Endodermal cell (in vitro differentiated cells): Measurements from ENCODE around the gene ICA1. TPM values are rescaled to one million over a fixed set of nuclear protein-coding genes. Genes with fewer than 3 reads are reported as not detected.
A peak's percentile ranks its signal among the peaks of the same experiment; 100 is the strongest.

ENCODE experiments used
- DNase-seq: peaks from one replicate; pipeline ENCODE4 v3.0.0-alpha.2; 2017
- H3K27ac ChIP-seq: 2 replicates; pipeline ENCODE4 v1.5.1; 2013; ENCODE audit warnings: mild to moderate bottlenecking, low read depth, low read length, moderate library complexity
- H3K27me3 ChIP-seq: 2 replicates; pipeline ENCODE4 v1.6.1; 2013; ENCODE audit warnings: mild to moderate bottlenecking, low read length, moderate library complexity; ENCODE audit not compliant: insufficient read depth, control insufficient read depth, poor library complexity, severe bottlenecking
- H3K36me3 ChIP-seq: 2 replicates; pipeline ENCODE4 v1.7.0; 2013; ENCODE audit warnings: mild to moderate bottlenecking, low read length, moderate library complexity; ENCODE audit not compliant: control insufficient read depth, insufficient read depth
- H3K4me1 ChIP-seq: one replicate; pipeline ENCODE4 v1.7.0; 2013; ENCODE audit warnings: low read length; ENCODE audit not compliant: control insufficient read depth, insufficient read depth
- H3K4me3 ChIP-seq: 2 replicates; pipeline ENCODE4 v1.5.1; 2013; ENCODE audit warnings: mild to moderate bottlenecking, low read length, moderate library complexity
- H3K9ac ChIP-seq: 2 replicates; pipeline ENCODE4 v1.6.1; 2013; ENCODE audit warnings: mild to moderate bottlenecking, low read length, moderate library complexity; ENCODE audit not compliant: poor library complexity, severe bottlenecking; ENCODE audit errors: extremely low read depth
- H3K9me3 ChIP-seq: 2 replicates; pipeline ENCODE4 v1.6.1; 2013; ENCODE audit warnings: mild to moderate bottlenecking, low read length, moderate library complexity; ENCODE audit not compliant: control insufficient read depth
- H3K27ac Mint-ChIP-seq: 2 replicates; pipeline ENCODE4 v1.8.0; 2020; ENCODE audit warnings: mixed read lengths
- H3K27me3 Mint-ChIP-seq: 2 replicates; pipeline ENCODE4 v1.8.0; 2021; ENCODE audit warnings: mild to moderate bottlenecking, mixed read lengths; ENCODE audit not compliant: insufficient read depth
- H3K36me3 Mint-ChIP-seq: 2 replicates; pipeline ENCODE4 v1.8.0; 2020; ENCODE audit warnings: low read depth, mixed read lengths
- H3K4me1 Mint-ChIP-seq: 2 replicates; pipeline ENCODE4 v1.8.0; 2020; ENCODE audit warnings: mixed read lengths
- H3K4me3 Mint-ChIP-seq: 2 replicates; pipeline ENCODE4 v1.8.0; 2020; ENCODE audit warnings: mild to moderate bottlenecking, moderate library complexity, mixed read lengths
- H3K9me3 Mint-ChIP-seq: 2 replicates; pipeline ENCODE4 v1.8.0; 2020; ENCODE audit warnings: mild to moderate bottlenecking, mixed read lengths
- CTCF ChIP-seq: fragments of 200-600 bp; sonication (generic); conservative IDR thresholded peaks from 2 replicates; pipeline ENCODE4 v1.5.0; 2021; ENCODE audit warnings: antibody characterized with exemption, mild to moderate bottlenecking
- WGBS, 2 experiments: methylation state at CpG; one replicate each; pipeline versions ENCODE4 v1.1.5 to v1.1.7; 2013; ENCODE audit warnings: missing lambda C conversion rate in 2 of 2, mixed read lengths in 1 of 2; ENCODE audit not compliant: insufficient coverage in 1 of 2, insufficient read length in 1 of 2; 5-methylcytosine and 5-hydroxymethylcytosine counted together
- total RNA-seq, 2 donors: library from RNA; stranded (reverse); fragmentation: NEBNext Ultra II Directional in 1 of 2; extraction: Animal tissue kit (Norgen Biotek cat#: 25700) in 1 of 2; gene quantifications; 2 replicates in 1 of 2; 3 replicates in 1 of 2; pipeline ENCODE4 v1.2.1, GENCODE V29; 2021

The ICA1 gene
- total RNA-seq, 2 donors from 2014 or later = 25.0 to 50.2 TPM

DNA sequence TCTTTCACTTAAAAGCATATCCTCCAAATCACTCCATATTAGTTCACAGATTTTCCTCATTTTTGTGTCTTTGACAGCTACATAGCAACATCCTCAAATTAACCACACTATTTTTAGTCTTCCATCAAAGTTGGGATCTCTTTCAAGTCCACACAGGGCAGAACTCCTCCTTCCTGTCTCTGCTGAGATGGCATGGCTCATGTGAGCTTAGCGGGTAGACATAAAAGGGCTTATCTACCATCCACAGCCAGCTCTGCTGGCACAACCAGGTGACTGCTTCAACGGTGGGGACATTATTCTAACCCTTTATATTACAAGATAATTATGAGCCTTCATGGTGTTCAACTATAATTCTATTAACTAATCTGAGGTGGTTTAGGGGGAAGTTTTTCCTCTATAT lies 35.5 kb downstream of the ICA1 start:
- WGBS, 2 experiments = 100% methylated on average over 1 to 2 of the region's 2 CpGs
- no peak for DNase-seq

GRCh38 chr7:8221567-8221966 lies 40.4 kb downstream of the ICA1 start:
- no peak overlapping the region for H3K4me3 ChIP-seq
- Mint-ChIP-seq H3K4me3 (no peak overlapping the region), H3K27ac (peak overlapping the region; percentile 65)

More for the DNA sequence above, 35.5 kb downstream of the ICA1 start:
- H3K9me3 ChIP-seq = no peaks in the 10 kb centered on the region
- H3K27ac ChIP-seq = no peak overlapping the region
- no peak overlapping the region for H3K4me3 ChIP-seq
- no peaks in the 10 kb centered on the region for H3K27me3 ChIP-seq
- H3K4me1 Mint-ChIP-seq = peaks cover 7% of the 10 kb centered on the region
- H3K9ac ChIP-seq = no peak overlapping the region
- H3K4me3 Mint-ChIP-seq = no peak overlapping the region
- H3K4me1 ChIP-seq = no peaks in the 10 kb centered on the region
- H3K27me3 Mint-ChIP-seq = no peaks in the 10 kb centered on the region
- H3K27ac Mint-ChIP-seq = no peak overlapping the region
- peaks cover 3% of the 10 kb centered on the region for H3K36me3 Mint-ChIP-seq
- no peaks in the 10 kb centered on the region for H3K36me3 ChIP-seq
- no peak for TF ChIP-seq CTCF
- H3K9me3 Mint-ChIP-seq = no peaks in the 10 kb centered on the region

GRCh38 chr7:8221101-8221495 lies 40.9 kb downstream of the ICA1 start:
- Mint-ChIP-seq H3K4me3 (no peak overlapping the region), H3K27ac (peak overlapping the region; percentile 65), H3K4me1 (peaks cover 9% of the 10 kb centered on the region), H3K27me3 (no peaks in the 10 kb centered on the region), H3K36me3 (no peaks in the 10 kb centered on the region), H3K9me3 (no peaks in the 10 kb centered on the region)
- Histone ChIP-seq H3K9ac (no peak overlapping the region), H3K27ac (peak overlapping the region; percentile 89), H3K4me3 (no peak overlapping the region), H3K36me3 (no peaks in the 10 kb centered on the region), H3K9me3 (no peaks in the 10 kb centered on the region), H3K4me1 (no peaks in the 10 kb centered on the region), H3K27me3 (no peaks in the 10 kb centered on the region)
- TF ChIP-seq CTCF = no peak
- no peak for DNase-seq
- WGBS, 2 experiments = 83 to 84% methylated on average over 5 of the region's 5 CpGs

More at GRCh38 chr7:8221567-8221966, 40.4 kb downstream of the ICA1 start:
- no peak overlapping the region for H3K9ac ChIP-seq
- no peaks in the 10 kb centered on the region for H3K36me3 ChIP-seq
- Mint-ChIP-seq H3K9me3 (no peaks in the 10 kb centered on the region), H3K27me3 (no peaks in the 10 kb centered on the region), H3K4me1 (peaks cover 9% of the 10 kb centered on the region), H3K36me3 (no peaks in the 10 kb centered on the region)
- WGBS, 2 experiments = 50 to 75% methylated on average over 5 of the region's 5 CpGs
- H3K27me3 ChIP-seq = no peaks in the 10 kb centered on the region
- H3K4me1 ChIP-seq = no peaks in the 10 kb centered on the region
- no peak for TF ChIP-seq CTCF
- peak overlapping the region; percentile 89 for H3K27ac ChIP-seq
- H3K9me3 ChIP-seq = no peaks in the 10 kb centered on the region
- peak; percentile 67 for DNase-seq
